Activated CD8-positive, alpha-beta memory T cell treated with anti-CD3 and anti-CD28 coated beads for 24 hours (primary cell): ENCODE results near the gene OPTC.

ENCODE experiments used
- DNase-seq: peaks from one replicate; pipeline ENCODE4 v3.0.0-alpha.2; 2020

OPTC gene

GRCh38 chr1:203539831-203540546 lies 46.0 kb downstream of the OPTC start:
- DNase-seq = no peak

DNA sequence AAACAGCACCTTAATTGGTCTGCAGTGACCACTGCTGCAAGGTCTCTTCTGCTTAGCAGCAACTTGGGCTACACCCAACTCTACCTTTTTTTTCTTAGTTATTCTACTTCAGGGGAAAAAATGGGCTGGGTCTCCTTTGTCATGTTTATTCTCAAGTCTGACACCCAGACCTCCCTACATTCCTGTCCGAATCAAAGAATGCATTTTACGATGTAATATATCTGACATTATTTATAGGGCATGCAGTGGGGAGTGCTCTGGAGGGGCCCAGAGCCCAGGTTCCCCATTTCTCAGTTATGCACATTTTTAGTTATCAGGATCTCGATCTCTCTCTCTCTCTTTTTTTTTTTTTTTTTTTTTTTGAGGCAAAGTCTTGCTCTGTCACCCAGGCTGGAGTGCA lies 50.5 kb downstream of the OPTC start:
- no peak for DNase-seq

GRCh38 chr1:203544978-203545816 lies 51.2 kb downstream of the OPTC start:
- DNase-seq = no peak

DNA sequence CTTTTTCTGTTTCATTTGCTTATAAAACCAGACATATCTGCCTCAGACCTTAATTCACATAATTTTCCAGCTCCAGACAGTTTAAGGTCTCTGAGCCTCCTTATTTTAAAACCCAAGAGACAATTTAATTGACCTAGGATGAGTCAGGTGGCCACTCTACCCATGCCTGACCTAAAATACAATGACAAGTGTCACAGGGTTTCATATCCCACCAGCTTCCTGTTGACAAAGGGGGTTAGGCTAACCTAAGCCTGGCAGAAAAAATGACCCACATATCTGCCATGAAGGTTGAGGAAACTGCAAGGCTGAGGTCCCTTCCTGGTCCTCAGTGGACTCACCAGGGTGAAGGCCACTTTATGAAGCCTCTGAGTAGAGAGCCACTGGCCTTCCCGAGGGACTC lies 52.3 kb downstream of the OPTC start:
- no peak for DNase-seq

GRCh38 chr1:203547147-203547546 lies 53.2 kb downstream of the OPTC start:
- no peak for DNase-seq

- DNase-seq = no peak
These were observed 53.9 kb downstream of the OPTC start for GRCh38 chr1:203547771-203548421.

DNA sequence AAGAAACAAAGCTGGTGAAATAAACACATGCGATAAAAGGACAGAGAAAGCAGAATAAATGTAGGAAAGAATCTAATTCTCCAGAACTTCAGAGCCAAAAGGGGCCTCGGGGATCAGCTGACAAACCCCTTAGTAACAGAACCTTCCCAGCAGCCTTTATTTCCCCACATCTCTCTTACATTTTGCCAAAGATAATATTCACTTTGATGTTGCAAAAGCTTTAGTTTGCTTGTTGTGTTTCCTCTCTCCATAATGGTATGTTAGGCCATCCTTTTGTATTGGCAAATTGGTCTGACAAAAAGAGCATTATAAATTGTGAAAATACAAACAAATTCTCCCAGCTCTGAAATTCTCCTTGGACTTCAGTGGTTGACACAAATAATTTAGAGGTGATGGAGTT lies 54.9 kb downstream of the OPTC start:
- no peak for DNase-seq

DNA sequence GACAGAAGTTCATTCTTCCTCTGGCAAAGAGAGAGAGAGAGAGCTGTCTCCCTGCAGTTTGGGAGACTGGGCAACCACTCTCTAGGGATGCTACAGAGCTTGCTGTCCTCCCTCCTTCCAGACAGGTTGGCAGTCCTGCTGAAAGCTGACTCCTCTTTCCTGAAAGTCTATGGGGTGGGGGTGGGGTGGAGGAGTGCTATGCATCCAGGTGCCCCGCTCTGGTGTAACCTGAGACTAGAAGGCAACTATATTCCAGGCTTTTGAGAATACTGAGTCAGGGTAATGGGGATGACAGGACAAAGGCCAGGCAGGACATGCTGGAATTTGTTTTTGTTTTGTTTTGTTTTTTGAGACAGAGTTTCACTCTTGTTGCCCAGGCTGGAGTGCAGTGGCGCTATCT lies 55.4 kb downstream of the OPTC start:
- no peak for DNase-seq

DNA sequence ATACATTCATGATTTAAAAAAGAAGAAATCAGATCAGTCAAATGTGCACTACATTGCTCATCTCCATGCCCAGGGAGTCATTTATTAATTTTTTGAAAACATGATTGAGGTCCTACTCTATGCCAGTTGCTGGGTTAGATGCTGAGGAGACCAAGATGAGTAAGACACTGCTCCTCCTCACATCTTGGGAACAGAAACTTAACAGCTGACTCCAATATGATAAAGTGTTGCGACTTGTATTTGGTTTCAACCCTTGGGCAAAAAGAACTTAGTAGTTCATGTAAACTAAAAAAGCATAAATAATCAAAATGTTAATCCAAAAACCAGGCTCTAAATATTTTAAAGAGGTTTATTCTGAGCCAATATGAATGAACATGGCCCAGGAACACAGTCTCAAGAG lies 56.9 kb downstream of the OPTC start:
- no peak for DNase-seq

DNA sequence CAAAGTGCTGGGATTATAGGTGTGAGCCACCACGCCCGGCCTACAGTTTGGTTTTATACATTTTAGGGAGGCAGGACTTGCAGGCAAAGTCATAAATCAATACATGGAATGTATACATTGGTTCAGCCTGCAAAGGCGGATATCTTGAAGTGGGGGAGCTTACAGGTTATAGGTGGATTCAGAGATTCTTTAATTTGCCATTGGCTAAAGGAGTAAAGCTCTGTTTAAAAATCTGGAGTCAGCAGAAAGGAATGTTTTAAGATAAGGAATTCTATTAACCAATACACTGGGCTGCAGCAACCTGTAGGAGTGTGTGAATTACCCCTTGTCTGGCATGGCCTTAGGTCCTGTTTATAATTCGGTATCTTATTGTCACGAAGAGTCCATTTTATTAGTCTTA lies 57.6 kb downstream of the OPTC start:
- no peak for DNase-seq

DNA sequence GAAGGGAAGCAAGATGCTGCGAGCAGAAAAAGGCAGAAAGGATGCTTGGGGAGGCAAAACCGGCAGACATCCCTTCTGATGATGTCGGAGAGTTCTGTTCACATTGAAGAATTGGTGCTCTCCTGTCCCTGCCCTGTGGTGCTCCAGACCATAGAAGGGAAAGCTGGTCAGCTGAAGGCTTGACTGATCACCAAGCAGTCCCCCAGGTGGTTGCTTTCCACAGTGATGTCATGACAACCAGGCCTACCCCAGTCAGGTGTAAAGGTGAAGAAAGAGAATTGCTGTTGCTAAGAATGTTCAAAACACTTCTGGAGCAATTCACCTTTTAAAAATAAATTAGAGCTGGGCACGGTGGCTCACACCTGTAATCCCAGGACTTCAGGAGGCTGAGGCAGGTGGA lies 59.5 kb downstream of the OPTC start:
- no peak for DNase-seq

DNA sequence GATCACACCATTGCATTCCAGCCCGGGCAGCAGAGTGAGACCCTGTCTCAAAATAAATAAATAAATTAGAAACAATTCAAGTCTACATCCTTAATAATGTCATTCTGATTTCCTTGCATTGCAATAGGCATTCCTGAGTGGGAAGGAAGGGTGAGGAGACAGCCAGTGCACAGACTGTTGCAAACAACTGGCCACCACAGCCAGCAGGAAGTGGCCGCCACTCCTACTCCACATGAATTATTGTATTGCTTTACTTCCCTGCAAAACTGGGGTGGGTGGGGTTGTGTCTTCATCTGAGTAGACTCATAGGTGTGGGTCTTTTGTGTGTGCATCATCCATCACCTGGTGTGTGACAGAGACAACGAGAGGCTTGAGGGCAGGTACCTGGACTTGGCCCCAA lies 60.1 kb downstream of the OPTC start:
- DNase-seq = no peak

DNA sequence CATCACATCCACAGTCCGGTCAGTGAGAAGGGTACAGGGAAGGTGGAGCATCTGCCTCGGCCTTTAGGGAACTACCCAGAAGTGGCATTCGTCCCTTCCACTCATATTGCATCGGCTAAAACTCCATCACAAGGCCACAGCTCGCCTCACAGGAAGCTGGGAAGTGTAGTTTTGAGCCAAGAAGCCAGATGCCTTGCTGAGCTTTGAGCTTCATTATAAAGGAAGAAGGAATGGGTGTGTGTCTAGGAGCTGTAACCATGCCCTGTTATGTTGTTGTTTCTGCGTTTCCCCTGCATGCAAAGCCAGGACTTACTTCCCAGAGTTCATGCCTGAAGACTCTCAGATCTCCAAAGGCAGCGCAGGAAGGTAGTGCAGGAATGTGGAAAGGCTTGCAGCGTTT lies 61.1 kb downstream of the OPTC start:
- no peak for DNase-seq

DNA sequence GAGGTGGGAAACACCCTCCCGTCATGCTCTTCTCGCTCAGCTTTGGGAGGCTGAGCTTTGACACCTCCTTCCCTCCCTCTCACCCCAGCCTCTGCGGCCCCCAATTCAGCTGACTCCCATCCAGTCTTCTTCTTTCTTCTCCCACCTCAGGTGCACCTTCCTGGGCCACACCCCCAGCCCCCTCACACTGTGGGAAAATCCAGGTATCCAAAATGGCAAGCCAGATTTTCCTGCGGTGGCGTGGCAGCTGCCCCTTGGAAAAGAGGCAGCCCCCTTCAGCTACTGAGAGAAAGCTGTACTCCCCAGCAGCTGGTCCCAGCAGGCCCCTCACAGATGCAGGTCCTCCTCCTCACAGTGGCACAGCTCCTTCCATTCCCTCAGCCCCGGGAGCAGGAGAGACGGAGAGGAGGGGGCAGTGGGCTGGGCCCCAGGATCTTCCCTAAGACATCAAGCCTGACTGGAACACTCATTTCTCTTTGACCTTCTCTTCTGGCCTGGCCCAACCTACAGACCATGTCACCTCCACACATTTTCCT lies 61.6 kb downstream of the OPTC start:
- DNase-seq = no peak

DNA sequence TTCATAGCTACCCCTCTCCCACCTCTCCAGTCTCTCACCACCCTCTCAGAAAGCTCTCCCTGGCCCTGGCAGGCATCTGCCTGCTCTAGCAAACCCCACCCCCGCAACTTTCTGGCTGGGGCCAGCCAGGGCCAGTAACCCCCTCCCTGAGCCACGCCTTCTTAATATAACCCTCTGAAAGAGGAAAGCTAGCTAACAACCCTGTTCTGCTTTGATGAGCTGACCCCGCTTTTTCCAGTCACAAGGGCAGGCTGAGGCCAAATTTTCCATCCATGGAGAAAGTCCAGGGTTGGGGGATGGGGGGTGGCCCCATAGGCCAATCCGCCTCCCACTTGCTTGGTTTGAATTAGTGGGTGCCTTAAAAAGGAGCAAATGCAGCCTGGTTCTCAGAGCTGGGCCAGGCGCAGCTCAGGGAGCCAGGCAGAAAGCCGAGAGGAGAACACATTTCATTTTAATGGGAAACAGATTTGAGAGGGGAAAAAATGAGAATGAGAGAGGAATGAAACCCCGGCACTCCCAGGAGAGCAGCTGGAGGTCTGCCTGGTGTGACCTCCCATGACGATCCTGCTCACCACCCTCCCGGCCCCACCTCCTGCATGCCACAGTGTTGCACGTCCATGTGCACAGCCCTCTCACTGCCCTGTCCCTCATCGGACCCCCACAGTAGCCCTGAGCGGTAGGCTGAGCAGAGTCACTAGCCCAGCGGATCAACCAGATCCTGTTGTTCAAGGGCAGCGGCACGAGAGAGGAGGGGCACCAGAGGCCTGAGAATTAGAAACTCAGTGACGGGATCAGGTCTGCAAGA lies 62.3 kb downstream of the OPTC start:
- no peak for DNase-seq

DNA sequence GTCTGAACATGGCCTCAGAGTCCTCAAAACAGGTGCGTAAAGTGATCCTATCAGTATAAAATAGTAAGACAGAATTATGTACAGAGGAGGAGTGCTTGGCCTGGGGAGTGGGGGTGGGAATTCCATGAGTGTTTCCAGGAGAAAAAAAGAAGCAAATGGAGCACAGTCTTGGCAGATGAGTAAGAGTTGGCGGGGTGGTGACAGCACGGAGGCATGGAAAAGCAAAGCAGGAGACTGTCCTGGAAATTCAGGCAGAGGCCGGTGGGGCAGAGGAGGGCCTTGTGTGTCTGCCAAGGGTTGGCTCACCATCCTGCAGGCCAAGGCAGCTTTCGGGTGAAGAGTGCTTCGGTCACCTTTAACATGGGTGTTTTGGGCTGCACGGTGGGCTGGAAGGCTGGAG lies 63.4 kb downstream of the OPTC start:
- no peak for DNase-seq

- DNase-seq = no peak
These were observed 64.3 kb downstream of the OPTC start for GRCh38 chr1:203558064-203558760.
